ENCODE results near the gene GALNTL6.

The GALNTL6 gene

GRCh38 chr4:172348426-172348825 lies 535.2 kb downstream of the GALNTL6 start:
- no peak for DNase-seq (ENCODE audit: low spot score)
- TF ChIP-seq CTCF (IDR thresholded peaks at IDR 0.05; ENCODE audit: borderline replicate concordance, control extremely low read depth, extremely low read depth, insufficient read depth, missing control alignments) = no peak
- in situ Hi-C loops (cut with MboI; ENCODE audit: low sequenced_read_pairs, unreplicated experiment) = no loop called here

GRCh38 chr4:172352356-172352755 lies 539.2 kb downstream of the GALNTL6 start:
- DNase-seq (ENCODE audit: low spot score) = no peak
- TF ChIP-seq CTCF (IDR thresholded peaks at IDR 0.05; ENCODE audit: borderline replicate concordance, control extremely low read depth, extremely low read depth, insufficient read depth, missing control alignments) = no peak
- in situ Hi-C loops (cut with MboI; ENCODE audit: low sequenced_read_pairs, unreplicated experiment) = no loop called here

- in situ Hi-C loops (cut with MboI; ENCODE audit: low sequenced_read_pairs, unreplicated experiment) = no loop called here
- TF ChIP-seq CTCF (IDR thresholded peaks at IDR 0.05; ENCODE audit: borderline replicate concordance, control extremely low read depth, extremely low read depth, insufficient read depth, missing control alignments) = no peak
- DNase-seq (ENCODE audit: low spot score) = no peak
Observed at GRCh38 chr4:172356016-172356415, 542.8 kb downstream of the GALNTL6 start.

- no peak for TF ChIP-seq CTCF (IDR thresholded peaks at IDR 0.05; ENCODE audit: borderline replicate concordance, control extremely low read depth, extremely low read depth, insufficient read depth, missing control alignments)
- in situ Hi-C loops (cut with MboI; ENCODE audit: low sequenced_read_pairs, unreplicated experiment) = no loop called here
- no peak for DNase-seq (ENCODE audit: low spot score)
Observed at GRCh38 chr4:172357006-172357540, 543.9 kb downstream of the GALNTL6 start.

- DNase-seq (ENCODE audit: low spot score) = no peak
- in situ Hi-C loops (cut with MboI; ENCODE audit: low sequenced_read_pairs, unreplicated experiment) = no loop called here
- no peak for TF ChIP-seq CTCF (IDR thresholded peaks at IDR 0.05; ENCODE audit: borderline replicate concordance, control extremely low read depth, extremely low read depth, insufficient read depth, missing control alignments)
Observed at GRCh38 chr4:172362569-172362968, 549.4 kb downstream of the GALNTL6 start.

GRCh38 chr4:172369471-172369959 lies 556.3 kb downstream of the GALNTL6 start:
- DNase-seq (ENCODE audit: low spot score) = no peak
- TF ChIP-seq CTCF (IDR thresholded peaks at IDR 0.05; ENCODE audit: borderline replicate concordance, control extremely low read depth, extremely low read depth, insufficient read depth, missing control alignments) = no peak
- in situ Hi-C loops (cut with MboI; ENCODE audit: low sequenced_read_pairs, unreplicated experiment) = no loop called here

Measured in GM13976 (cell line).